ENCODE data around the gene RAI1.
A peak's percentile ranks its signal among the peaks of the same experiment; 100 is the strongest.

RAI1 gene

GRCh38 chr17:17752089-17752820 lies 71.0 kb downstream of the RAI1 start:
- DNase-seq: no peak

- DNase-seq: no peak
Observed at GRCh38 chr17:17752821-17753321, 71.6 kb downstream of the RAI1 start.

GRCh38 chr17:17754719-17755686 lies 73.7 kb downstream of the RAI1 start:
- no peak for DNase-seq

- no peak for DNase-seq
Observed at GRCh38 chr17:17755715-17756114, 74.5 kb downstream of the RAI1 start.

- no peak for DNase-seq
Observed at GRCh38 chr17:17757391-17757791, 76.1 kb downstream of the RAI1 start.

GRCh38 chr17:17757956-17758845 lies 76.9 kb downstream of the RAI1 start:
- DNase-seq: peak; percentile 79

- DNase-seq: no peak
Observed at GRCh38 chr17:17758941-17759563, 77.8 kb downstream of the RAI1 start.

GRCh38 chr17:17760350-17760749 lies 79.1 kb downstream of the RAI1 start:
- no peak for DNase-seq

- no peak for DNase-seq
Observed at GRCh38 chr17:17760872-17761550, 79.8 kb downstream of the RAI1 start.

- DNase-seq: no peak
Observed at GRCh38 chr17:17761894-17762743, 80.9 kb downstream of the RAI1 start.

- no peak for DNase-seq
Observed at GRCh38 chr17:17762744-17763105, 81.5 kb downstream of the RAI1 start.

GRCh38 chr17:17763136-17763535 lies 81.9 kb downstream of the RAI1 start:
- DNase-seq: no peak

- DNase-seq: no peak
Observed at GRCh38 chr17:17763734-17764133, 82.5 kb downstream of the RAI1 start.

GRCh38 chr17:17765359-17766076 lies 84.3 kb downstream of the RAI1 start:
- no peak for DNase-seq

GRCh38 chr17:17766077-17766743 lies 85.0 kb downstream of the RAI1 start:
- no peak for DNase-seq

GRCh38 chr17:17766744-17767120 lies 85.5 kb downstream of the RAI1 start:
- DNase-seq: no peak

- no peak for DNase-seq
Observed at GRCh38 chr17:17767154-17767869, 86.1 kb downstream of the RAI1 start.

GRCh38 chr17:17767887-17768418 lies 86.7 kb downstream of the RAI1 start:
- no peak for DNase-seq
